K562 (cell line): ENCODE results near the gene PLXNA2. TPM values are rescaled to one million over a fixed set of nuclear protein-coding genes. Genes with fewer than 3 reads are reported as not detected.

Source experiments
- ATAC-seq: fragments of 200-7000 bp; cut with Tn5 transposase; 3 replicates; pipeline ENCODE4 v1.9.1; 2020; ENCODE audit warnings: moderate library complexity
- BruUV-seq: library from RNA; stranded (reverse); fragments of 400-500 nt; replicated peaks from 2 replicates; lab custom pipeline; 2021; lab: Mats Ljungman, UMichigan
- CTCF ChIA-PET: fragments of 300-600 bp; formaldehyde crosslinking; extraction: SDS; loops from one replicate; lab custom pipeline; 2021; ENCODE audit warnings: low intra/inter-chr PET ratio; lab: Yijun Ruan, JAX
- POLR2A ChIA-PET: fragments of 300-600, 350-650 bp; sonication (Branson Sonifier 250); formaldehyde crosslinking; extraction: SDS; loops from one replicate; lab custom pipeline; 2021; ENCODE audit warnings: antibody characterized with exemption, inconsistent platforms; lab: Yijun Ruan, JAX
- DNase-seq, 4 experiments: peaks; one replicate each; pipeline versions ENCODE4 v3.0.0 to v3.0.0-alpha.2; 2011 to 2018; ENCODE audit warnings: low spot score in 3 of 4, mixed read lengths in 3 of 4; ENCODE audit errors: extremely low read depth in 1 of 4
- FAIRE-seq: peaks from 2 replicates; lab custom pipeline; 2011; peaks lifted over from hg19 to GRCh38; lab: Jason Lieb, UNC
- H2AFZ ChIP-seq: 2 replicates; pipeline ENCODE4 v1.6.0; 2011; ENCODE audit warnings: low read depth, low read length, control low read depth, inconsistent platforms
- H3K27ac ChIP-seq: fragments of 200-600 bp; 3 replicates; pipeline ENCODE4 v1.8.0; 2011; ENCODE audit warnings: low read depth, mild to moderate bottlenecking, control low read depth, inconsistent platforms, low read length, moderate library complexity, mixed read lengths; ENCODE audit errors: extremely low read depth
- H3K27me3 ChIP-seq, 2 experiments: fragments of 300-600 bp in 1 of 2; 2 replicates in 1 of 2; 3 replicates in 1 of 2; pipeline versions ENCODE4 v1.6.0 to v1.8.0; 2011; ENCODE audit warnings: inconsistent platforms in 2 of 2, low read length in 2 of 2, mild to moderate bottlenecking in 1 of 2, mixed read lengths in 1 of 2, moderate library complexity in 1 of 2; ENCODE audit not compliant: control insufficient read depth in 2 of 2, insufficient read depth in 2 of 2
- H3K36me3 ChIP-seq: fragments of 300-600 bp; 3 replicates; pipeline ENCODE4 v1.8.0; 2011; ENCODE audit warnings: mild to moderate bottlenecking, low read length, inconsistent platforms; ENCODE audit not compliant: control insufficient read depth, insufficient read depth
- H3K4me1 ChIP-seq, 2 experiments: fragments of 200-600 bp in 1 of 2; replicated peaks in 1 of 2; 2 replicates in 1 of 2; 3 replicates in 1 of 2; pipeline versions ENCODE4 v1.5.1 to v1.8.0; 2011; ENCODE audit warnings: inconsistent platforms in 2 of 2, low read length in 2 of 2, mild to moderate bottlenecking in 1 of 2, mixed read lengths in 1 of 2, moderate library complexity in 1 of 2; ENCODE audit not compliant: control insufficient read depth in 2 of 2, insufficient read depth in 2 of 2
- H3K4me2 ChIP-seq: 2 replicates; pipeline ENCODE4 v1.6.1; 2011; ENCODE audit warnings: low read length, control low read depth, inconsistent platforms, mixed read lengths; ENCODE audit not compliant: insufficient read depth
- H3K4me3 ChIP-seq: fragments of 200-600 bp; sonication (generic), shearing (Covaris generic); 2 replicates; pipeline ENCODE4 v1.5.1; 2016; ENCODE audit warnings: control low read depth, inconsistent platforms
- H3K79me2 ChIP-seq: fragments of 200-600 bp; 3 replicates; pipeline ENCODE4 v1.8.0; 2011; ENCODE audit warnings: low read length, inconsistent platforms; ENCODE audit not compliant: control insufficient read depth, insufficient read depth
- H3K9ac ChIP-seq, 2 experiments: 2 replicates each; pipeline versions ENCODE4 v1.6.0 to v1.6.1; 2011; ENCODE audit warnings: low read depth in 2 of 2, low read length in 2 of 2, control low read depth in 1 of 2, inconsistent platforms in 1 of 2, mild to moderate bottlenecking in 1 of 2, mixed read lengths in 1 of 2; ENCODE audit not compliant: insufficient read depth in 1 of 2
- H3K9me1 ChIP-seq: one replicate; pipeline ENCODE4 v1.6.0; 2011; ENCODE audit warnings: inconsistent platforms, mild to moderate bottlenecking, low read length, moderate library complexity; ENCODE audit not compliant: control insufficient read depth, insufficient read depth
- H3K9me3 ChIP-seq: replicated peaks from 2 replicates; pipeline ENCODE4 v1.5.1; 2011; ENCODE audit warnings: low read depth, low read length, inconsistent platforms; ENCODE audit not compliant: control insufficient read depth, insufficient read depth
- H4K20me1 ChIP-seq: replicated peaks from 2 replicates; pipeline ENCODE4 v1.6.1; 2011; ENCODE audit warnings: low read length, inconsistent platforms, mixed read lengths; ENCODE audit not compliant: control insufficient read depth, insufficient read depth
- DACH1 ChIP-seq: fragments of 450-650 bp; IDR thresholded peaks from 2 replicates; pipeline ENCODE4 v1.6.1; 2018; ENCODE audit not compliant: partially characterized antibody
- DMBX1 ChIP-seq: fragments of 250-450 bp; sonication (Bioruptor Pico); IDR thresholded peaks from 2 replicates; pipeline ENCODE4 v1.8.0; 2022; ENCODE audit warnings: inconsistent platforms, mild to moderate bottlenecking, moderate library complexity, borderline replicate concordance
- IFI16 ChIP-seq: fragments of 250-450 bp; sonication (Bioruptor Pico); IDR thresholded peaks from 2 replicates; pipeline ENCODE4 v2.1.2; 2022; ENCODE audit warnings: mild to moderate bottlenecking, inconsistent platforms
- POU5F1 ChIP-seq: fragments of 150-350 bp; IDR thresholded peaks from 2 replicates; pipeline ENCODE4 v1.6.1; 2014; ENCODE audit warnings: borderline replicate concordance, low read length, low read depth, mild to moderate bottlenecking; ENCODE audit not compliant: partially characterized antibody
- ZBTB7A ChIP-seq: IDR thresholded peaks from 2 replicates; pipeline ENCODE4 v1.6.1; 2011; ENCODE audit warnings: low read depth, mild to moderate bottlenecking, low read length, moderate library complexity, borderline replicate concordance; ENCODE audit not compliant: control insufficient read depth
- ZNF717 ChIP-seq: fragments of 250-450 bp; sonication (Bioruptor Pico); IDR thresholded peaks from 2 replicates; pipeline ENCODE4 v1.5.0; 2021
- WGBS: fragments of 100-300 bp; shearing (Covaris generic); methylation state at CpG from one replicate; pipeline ENCODE4 v1.1.6; 2016; ENCODE audit warnings: low coverage, mixed read lengths; ENCODE audit not compliant: insufficient coverage; ENCODE audit errors: missing lambda C conversion rate; 5-methylcytosine and 5-hydroxymethylcytosine counted together
- in situ Hi-C: fragments of 300-500 bp; cut with MboI; formaldehyde crosslinking; loops from 4 replicates; pipeline ENCODE4 v1.15.0; 2018; ENCODE audit warnings: inconsistent platforms, mixed read lengths
- intact Hi-C: fragments of 100-400 bp; cut with micrococcal nuclease; formaldehyde crosslinking; loops from 2 replicates; pipeline ENCODE4 v1.14.2; 2022
- polyA plus RNA-seq, 8 experiments: library from polyadenylated mRNA; depleted of rRNA in 4 of 8; stranded (reverse) in 5 of 8; unstranded in 3 of 8; fragments of >200 nt; fragmentation: Nextera tagmentation in 2 of 8; fragmentation: Illumina TruSeq in 1 of 8; extraction: Ambion mirVana in 2 of 8; extraction: Trizol in 1 of 8; gene quantifications; 2 replicates each; pipeline versions ENCODE4 v1.2.1 to v1.2.3, GENCODE V29; 2011 to 2014; ENCODE audit warnings: inconsistent platforms in 1 of 8, missing spikeins in 1 of 8
- total RNA-seq, 7 experiments: library from RNA; depleted of rRNA in 6 of 7; stranded (reverse); fragments of >200 nt in 6 of 7; fragmentation: Illumina TruSeq in 2 of 7; extraction: Trizol in 2 of 7; gene quantifications; 2 replicates each; pipeline versions ENCODE4 v1.2.1 to v1.2.3, GENCODE V29; 2011 to 2021; ENCODE audit warnings: low replicate concordance in 1 of 7
- TF ChIP-seq, protein P1 (sequence below): sonication (generic); formaldehyde crosslinking; IDR thresholded peaks from 2 replicates; pipeline ENCODE4 v1.8.1; 2023; ENCODE audit warnings: mild to moderate bottlenecking, missing genetic modification reagents
- TF ChIP-seq, protein P2 (sequence below): fragments of 250-450 bp; sonication (Bioruptor Pico); IDR thresholded peaks from 2 replicates; pipeline ENCODE4 v1.8.0; 2022; ENCODE audit warnings: inconsistent platforms, mild to moderate bottlenecking, moderate library complexity, borderline replicate concordance

The PLXNA2 gene
- total and polyA plus RNA-seq, 9 of the 15 experiments (the other 6 are each of a cell fraction or from before 2014, with no cell fraction given): 0.01 to 1.3 (median 0.32) TPM

GRCh38 chr1:208181364-208181763 is 62.8 kb downstream of the PLXNA2 start:
- Histone ChIP-seq H3K9ac (peak overlapping the region in 1 of 2 experiments; percentile 50; a peak in 1 of 4 replicates), H3K27ac (no peak overlapping the region), H3K36me3 (no peaks in the 10 kb centered on the region), H3K79me2 (no peaks in the 10 kb centered on the region), H3K9me1 (no peaks in the 10 kb centered on the region), H2AFZ (no peak overlapping the region), H4K20me1 (no peaks in the 10 kb centered on the region), H3K4me2 (no peak overlapping the region), H3K27me3 (no peaks in the 10 kb centered on the region), H3K4me3 (no peak overlapping the region), H3K4me1 (peaks cover 43 to 49% of the 10 kb centered on the region in 2 experiments), H3K9me3 (no peaks in the 10 kb centered on the region)
- BruUV-seq: no TSS peak
- DNase-seq (no peak), FAIRE-seq (no peak), ATAC-seq (no peak)
- TF ChIP-seq, protein P1, sequence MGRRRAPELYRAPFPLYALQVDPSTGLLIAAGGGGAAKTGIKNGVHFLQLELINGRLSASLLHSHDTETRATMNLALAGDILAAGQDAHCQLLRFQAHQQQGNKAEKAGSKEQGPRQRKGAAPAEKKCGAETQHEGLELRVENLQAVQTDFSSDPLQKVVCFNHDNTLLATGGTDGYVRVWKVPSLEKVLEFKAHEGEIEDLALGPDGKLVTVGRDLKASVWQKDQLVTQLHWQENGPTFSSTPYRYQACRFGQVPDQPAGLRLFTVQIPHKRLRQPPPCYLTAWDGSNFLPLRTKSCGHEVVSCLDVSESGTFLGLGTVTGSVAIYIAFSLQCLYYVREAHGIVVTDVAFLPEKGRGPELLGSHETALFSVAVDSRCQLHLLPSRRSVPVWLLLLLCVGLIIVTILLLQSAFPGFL (CRISPR knock-in tag): no peak
- 0 out of 2 replicates have a peak, but pooled peaks have one; percentile 17 for TF ChIP-seq ZBTB7A
- intact Hi-C loops: loop anchor here (5.0 kb wide), 1 partner anchor 49 kb away; no protein-coding TSS in a partner anchor
- in situ Hi-C loops: no loop called here
- POLR2A ChIA-PET: interaction anchor here (0.6 to 1.6 kb wide), 3 partner anchors 13 to 38 kb away, joined by 3 to 4 read pairs (median 3); no protein-coding TSS in a partner anchor
- 51% methylated on average over 4 of the region's 4 CpGs for WGBS
- CTCF ChIA-PET: no interaction called here

- ChIA-PET CTCF (no interaction called here), POLR2A (no interaction called here)
- no peak overlapping the region for H3K27ac ChIP-seq
- no peak overlapping the region for H3K4me3 ChIP-seq
- no peaks in the 10 kb centered on the region for H4K20me1 ChIP-seq
- no TSS peak for BruUV-seq
- TF ChIP-seq ZNF717 (CRISPR knock-in tag) (no peak), DMBX1 (CRISPR knock-in tag) (no peak), DACH1 (no peak), IFI16 (CRISPR knock-in tag) (no peak), POU5F1 (no peak)
- TF ChIP-seq, protein P2, sequence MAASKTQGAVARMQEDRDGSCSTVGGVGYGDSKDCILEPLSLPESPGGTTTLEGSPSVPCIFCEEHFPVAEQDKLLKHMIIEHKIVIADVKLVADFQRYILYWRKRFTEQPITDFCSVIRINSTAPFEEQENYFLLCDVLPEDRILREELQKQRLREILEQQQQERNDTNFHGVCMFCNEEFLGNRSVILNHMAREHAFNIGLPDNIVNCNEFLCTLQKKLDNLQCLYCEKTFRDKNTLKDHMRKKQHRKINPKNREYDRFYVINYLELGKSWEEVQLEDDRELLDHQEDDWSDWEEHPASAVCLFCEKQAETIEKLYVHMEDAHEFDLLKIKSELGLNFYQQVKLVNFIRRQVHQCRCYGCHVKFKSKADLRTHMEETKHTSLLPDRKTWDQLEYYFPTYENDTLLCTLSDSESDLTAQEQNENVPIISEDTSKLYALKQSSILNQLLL (CRISPR knock-in tag): no peak
- H3K9me1 ChIP-seq: no peaks in the 10 kb centered on the region
- ATAC-seq (no peak), DNase-seq (no peak), FAIRE-seq (no peak)
- H3K4me2 ChIP-seq: no peak overlapping the region
- H3K27me3 ChIP-seq: no peaks in the 10 kb centered on the region
- no peak overlapping the region for H2AFZ ChIP-seq
- H3K9ac ChIP-seq: peak overlapping the region in 1 of 2 experiments; percentile 50; a peak in 1 of 4 replicates
- H3K79me2 ChIP-seq: no peaks in the 10 kb centered on the region
- H3K4me1 ChIP-seq: peaks cover 37 to 44% of the 10 kb centered on the region in 2 experiments
- H3K9me3 ChIP-seq: no peaks in the 10 kb centered on the region
- H3K36me3 ChIP-seq: no peaks in the 10 kb centered on the region
- 57% methylated on average over 7 of the region's 7 CpGs for WGBS
- intact Hi-C loops: loop anchor here (5.0 kb wide), 1 partner anchor 48 kb away; no protein-coding TSS in a partner anchor
- in situ Hi-C loops: no loop called here
Observed at GRCh38 chr1:208180421-208180820, 63.8 kb downstream of the PLXNA2 start.
